Ectodermal cell (in vitro differentiated cells): ENCODE measurements around the gene TPPP2.

Experiments
- H3K27ac ChIP-seq: 2 replicates; pipeline ENCODE4 v1.7.0; 2013; ENCODE audit warnings: mild to moderate bottlenecking, low read depth, low read length; ENCODE audit not compliant: insufficient read depth, poor library complexity, severe bottlenecking
- H3K27me3 ChIP-seq: 2 replicates; pipeline ENCODE4 v1.7.0; 2013; ENCODE audit warnings: mild to moderate bottlenecking, low read length; ENCODE audit not compliant: insufficient read depth, control insufficient read depth, poor library complexity, severe bottlenecking
- H3K36me3 ChIP-seq: one replicate; pipeline ENCODE4 v1.7.0; 2013; ENCODE audit warnings: low read length; ENCODE audit not compliant: control insufficient read depth, insufficient read depth
- H3K4me1 ChIP-seq: one replicate; pipeline ENCODE4 v1.7.0; 2013; ENCODE audit warnings: low read length; ENCODE audit not compliant: control insufficient read depth, insufficient read depth
- H3K4me3 ChIP-seq: 2 replicates; pipeline ENCODE4 v1.7.0; 2013; ENCODE audit warnings: low read depth, low read length, control low read depth; ENCODE audit not compliant: insufficient read depth
- H3K9me3 ChIP-seq: 2 replicates; pipeline ENCODE4 v1.7.0; 2013; ENCODE audit warnings: mild to moderate bottlenecking, low read length, moderate library complexity; ENCODE audit not compliant: control insufficient read depth
- WGBS, 2 experiments: methylation state at CpG; one replicate each; pipeline ENCODE4 v1.1.7; 2013; ENCODE audit warnings: missing lambda C conversion rate in 2 of 2; 5-methylcytosine and 5-hydroxymethylcytosine counted together

Gene TPPP2

GRCh38 chr14:21024585-21025370 is 5.2 kb upstream of the TPPP2 start, which contains the start of gene NDRG2:
TSS of gene NDRG2 (minus strand) at chr14:21025061. CDS start at chr14:21023315, 1,746 bp downstream.
- Histone ChIP-seq H3K27ac (no peak within 1 kb of the TSS), H3K27me3 (peaks cover 58% of the 10 kb centered on the region)
- WGBS, 2 experiments = 1% methylated on average over 63 to 71 of the region's 72 CpGs

GRCh38 chr14:21025371-21026273 is 4.4 kb upstream of the TPPP2 start:
- H3K9me3 ChIP-seq = no peaks in the 10 kb centered on the region
- H3K27ac ChIP-seq = no peak overlapping the region
- no peaks in the 10 kb centered on the region for H3K36me3 ChIP-seq
- peaks cover 16% of the 10 kb centered on the region for H3K4me1 ChIP-seq
- H3K4me3 ChIP-seq = peak overlapping the region; percentile 46
- WGBS, 2 experiments = 1% methylated on average over 51 to 54 of the region's 58 CpGs
- H3K27me3 ChIP-seq = peaks cover 58% of the 10 kb centered on the region

More at GRCh38 chr14:21024585-21025370, 5.2 kb upstream of the TPPP2 start, which contains the start of gene NDRG2:
- H3K36me3 ChIP-seq = no peaks in the 10 kb centered on the region
- no peaks in the 10 kb centered on the region for H3K9me3 ChIP-seq
- H3K4me3 ChIP-seq = peak within 1 kb of the TSS; percentile 46
- peaks cover 16% of the 10 kb centered on the region for H3K4me1 ChIP-seq

DNA sequence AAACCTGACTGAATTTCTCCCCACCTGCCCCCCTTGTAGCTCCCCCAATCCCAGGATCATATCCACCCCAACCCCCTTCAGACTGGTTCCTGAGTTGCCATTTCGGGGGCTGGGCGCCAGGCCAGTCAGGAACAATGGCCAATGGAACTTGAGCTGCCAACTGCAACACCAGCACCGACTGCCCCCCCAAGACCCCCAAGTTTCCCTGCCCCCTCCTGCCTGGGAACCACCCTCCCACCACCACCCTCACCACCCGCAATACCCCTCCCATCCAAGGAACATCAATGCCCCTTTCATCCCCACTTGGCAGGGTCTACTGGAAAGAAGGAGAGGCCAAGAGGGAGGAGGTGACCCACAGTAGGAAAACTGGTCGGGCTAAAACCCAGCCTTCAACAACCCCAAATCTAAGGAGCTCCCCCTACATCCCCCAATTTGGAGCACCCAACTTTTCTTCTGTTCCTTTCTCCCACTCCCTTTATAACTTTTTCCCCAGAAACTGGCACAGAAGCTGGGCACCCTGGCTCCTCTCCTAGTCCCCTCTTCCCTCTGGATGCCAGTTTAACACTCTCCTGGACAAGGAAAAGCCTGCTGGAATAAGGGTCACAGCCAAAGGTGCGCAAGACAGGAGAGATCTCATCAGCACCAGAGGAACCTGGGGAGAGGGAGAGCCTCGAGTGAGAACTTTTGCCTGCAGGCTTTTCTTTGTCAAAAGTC is 3.6 kb upstream of the TPPP2 start:
- WGBS, 2 experiments = 56 to 58% methylated on average over 6 to 7 of the region's 7 CpGs
- no peaks in the 10 kb centered on the region for H3K36me3 ChIP-seq
- H3K9me3 ChIP-seq = no peaks in the 10 kb centered on the region
- H3K4me3 ChIP-seq = no peak overlapping the region
- H3K27me3 ChIP-seq = peaks cover 57% of the 10 kb centered on the region
- H3K27ac ChIP-seq = no peak overlapping the region
- peaks cover 16% of the 10 kb centered on the region for H3K4me1 ChIP-seq

GRCh38 chr14:21026988-21027315 is 3.1 kb upstream of the TPPP2 start:
- Histone ChIP-seq H3K27me3 (peaks cover 52% of the 10 kb centered on the region), H3K9me3 (no peaks in the 10 kb centered on the region), H3K4me3 (no peak overlapping the region), H3K4me1 (peaks cover 16% of the 10 kb centered on the region), H3K27ac (no peak overlapping the region), H3K36me3 (no peaks in the 10 kb centered on the region)
- 49 to 55% methylated on average over 3 of the region's 3 CpGs for WGBS, 2 experiments

GRCh38 chr14:21030531-21030930 is 514 bp downstream of the TPPP2 start:
- peaks cover 12% of the 10 kb centered on the region for H3K4me1 ChIP-seq
- H3K9me3 ChIP-seq = no peaks in the 10 kb centered on the region
- WGBS, 2 experiments = 90 to 92% methylated on average over 12 of the region's 12 CpGs
- H3K27me3 ChIP-seq = peaks cover 16% of the 10 kb centered on the region
- H3K27ac ChIP-seq = no peak overlapping the region
- H3K36me3 ChIP-seq = no peaks in the 10 kb centered on the region
- H3K4me3 ChIP-seq = no peak overlapping the region

- H3K4me1 ChIP-seq = no peaks in the 10 kb centered on the region
- H3K27ac ChIP-seq = no peak overlapping the region
- no peaks in the 10 kb centered on the region for H3K27me3 ChIP-seq
- H3K4me3 ChIP-seq = no peak overlapping the region
- H3K9me3 ChIP-seq = no peaks in the 10 kb centered on the region
- 85 to 92% methylated on average over 4 to 5 of the region's 5 CpGs for WGBS, 2 experiments
- H3K36me3 ChIP-seq = no peaks in the 10 kb centered on the region
These were observed 2.5 kb downstream of the TPPP2 start for GRCh38 chr14:21032326-21033132.

GRCh38 chr14:21033133-21033698 is 3.2 kb downstream of the TPPP2 start:
- Histone ChIP-seq H3K27ac (no peak overlapping the region), H3K4me3 (no peak overlapping the region), H3K36me3 (no peaks in the 10 kb centered on the region), H3K9me3 (no peaks in the 10 kb centered on the region), H3K27me3 (no peaks in the 10 kb centered on the region), H3K4me1 (no peaks in the 10 kb centered on the region)
- WGBS, 2 experiments = 91 to 96% methylated on average over 4 of the region's 4 CpGs

DNA sequence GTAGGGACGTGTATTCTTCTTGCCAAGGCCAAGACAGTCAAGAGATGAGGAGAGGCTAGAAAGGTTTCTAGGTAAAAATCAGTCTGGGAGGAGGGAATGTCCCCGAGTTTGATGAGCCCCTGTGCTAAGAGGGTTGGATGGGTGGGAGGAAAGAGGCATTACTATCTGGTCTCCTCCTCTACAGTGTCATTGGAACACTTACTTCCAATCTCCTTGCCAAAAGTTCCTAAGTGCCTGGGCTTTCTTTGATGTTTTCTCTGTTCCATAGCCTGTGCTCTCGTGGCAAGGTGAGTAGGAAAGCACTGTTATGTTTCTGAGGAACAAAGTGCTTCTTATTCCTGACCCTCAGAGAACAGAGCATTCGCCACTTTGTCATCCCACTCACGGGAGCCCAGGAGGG is 4.7 kb downstream of the TPPP2 start, which contains the start of gene RNASE13:
Gene RNASE13, minus strand, starts transcription at position 101 of the 400 bp plus-strand sequence. CDS start 519 bp downstream, outside the sequence.
- 87 to 90% methylated on average over 5 of the region's 5 CpGs for WGBS, 2 experiments
- H3K27ac ChIP-seq = no peak within 1 kb of the TSS
- H3K36me3 ChIP-seq = no peaks in the 10 kb centered on the region
- peaks cover 4% of the 10 kb centered on the region for H3K4me1 ChIP-seq
- no peak within 1 kb of the TSS for H3K4me3 ChIP-seq
- H3K27me3 ChIP-seq = no peaks in the 10 kb centered on the region
- H3K9me3 ChIP-seq = no peaks in the 10 kb centered on the region

- Histone ChIP-seq H3K36me3 (no peaks in the 10 kb centered on the region), H3K9me3 (no peaks in the 10 kb centered on the region), H3K27ac (no peak overlapping the region), H3K4me1 (peaks cover 6% of the 10 kb centered on the region), H3K27me3 (no peaks in the 10 kb centered on the region), H3K4me3 (no peak overlapping the region)
- WGBS, 2 experiments = 93 to 95% methylated on average over 7 of the region's 7 CpGs
These were observed 6.7 kb downstream of the TPPP2 start for GRCh38 chr14:21036751-21037150.
